NCI-H2107 treated with DMSO at 0.1 percent for 48 hours (cell line): ENCODE measurements around the gene RALGDS.
A peak's percentile ranks its signal among the peaks of the same experiment; 100 is the strongest.
"Not testable (repeated sequence)": the region's sequence is repeated elsewhere in the genome, so short reads cannot be mapped to it uniquely, and the experiment has no call there.

ENCODE experiments used
- DNase-seq: peaks from one replicate; lab custom pipeline; 2025; ENCODE audit not compliant: unreplicated experiment; lab: John Stamatoyannopoulos, UW

RALGDS gene

GRCh38 chr9:133121198-133121914, at the start of gene RALGDS:
Gene RALGDS (minus strand): TSS chr9:133121240. CDS start chr9:133121154, 86 bp downstream.
- peak; percentile 60 for DNase-seq

GRCh38 chr9:133170716-133171115, 49.7 kb upstream of the RALGDS start:
- no peak for DNase-seq

DNA sequence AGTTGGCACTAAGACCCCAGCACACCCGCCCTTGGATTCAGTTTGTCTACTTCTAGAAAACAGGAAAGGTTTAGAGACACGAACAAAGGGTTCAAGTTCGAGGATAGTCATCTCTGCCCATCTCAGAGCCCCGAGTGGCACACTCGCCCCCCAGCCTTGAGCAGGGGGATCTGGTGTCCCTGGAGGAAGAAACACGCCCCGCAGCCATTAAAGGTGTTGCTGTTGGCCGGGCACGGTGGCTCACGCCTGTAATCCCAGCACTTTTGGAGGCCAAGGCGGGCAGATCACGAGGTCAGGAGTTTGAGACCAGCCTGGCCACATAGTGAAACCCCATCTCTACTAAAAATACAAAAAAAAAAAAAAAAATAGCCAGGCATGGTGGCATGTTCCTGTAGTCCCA, 48.6 kb upstream of the RALGDS start:
- DNase-seq = not testable (repeated sequence)

- no peak for DNase-seq
Observed at GRCh38 chr9:133169102-133169501, 48.1 kb upstream of the RALGDS start.

GRCh38 chr9:133168432-133168831, 47.4 kb upstream of the RALGDS start:
- DNase-seq = no peak

- DNase-seq = no peak
Observed at GRCh38 chr9:133167769-133168168, 46.7 kb upstream of the RALGDS start.

DNA sequence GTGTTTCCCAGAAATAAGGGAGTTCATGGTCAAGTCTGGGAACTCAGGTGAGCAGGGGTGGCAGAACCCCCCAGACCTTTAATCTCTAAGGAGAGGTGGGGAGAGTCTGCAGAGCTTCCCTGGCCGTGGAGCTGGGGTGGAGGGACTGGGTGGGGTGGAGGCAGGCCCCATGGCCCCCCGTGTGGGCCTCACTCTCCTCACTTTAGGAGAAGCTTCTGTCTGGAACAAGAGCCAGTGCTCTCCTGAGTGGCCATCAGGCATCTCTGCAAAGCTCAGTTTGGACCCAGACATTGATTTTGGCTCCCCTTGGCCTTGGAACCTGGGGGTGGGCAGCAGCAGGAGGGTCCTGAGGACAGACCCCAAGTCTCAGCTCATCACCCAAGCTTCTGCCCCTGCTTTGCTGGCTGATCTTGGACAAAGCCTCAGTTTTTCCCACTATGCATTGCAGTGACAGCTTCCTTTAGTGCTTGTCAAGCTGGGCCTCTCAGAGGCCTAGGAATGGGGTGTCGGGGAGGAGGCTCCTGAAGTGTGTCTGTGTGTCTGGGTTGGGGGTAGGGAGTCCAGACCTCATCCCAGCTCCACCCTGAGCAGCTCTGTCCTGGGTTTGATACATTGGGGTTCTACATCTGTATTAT, 46.2 kb upstream of the RALGDS start:
- DNase-seq = no peak

DNA sequence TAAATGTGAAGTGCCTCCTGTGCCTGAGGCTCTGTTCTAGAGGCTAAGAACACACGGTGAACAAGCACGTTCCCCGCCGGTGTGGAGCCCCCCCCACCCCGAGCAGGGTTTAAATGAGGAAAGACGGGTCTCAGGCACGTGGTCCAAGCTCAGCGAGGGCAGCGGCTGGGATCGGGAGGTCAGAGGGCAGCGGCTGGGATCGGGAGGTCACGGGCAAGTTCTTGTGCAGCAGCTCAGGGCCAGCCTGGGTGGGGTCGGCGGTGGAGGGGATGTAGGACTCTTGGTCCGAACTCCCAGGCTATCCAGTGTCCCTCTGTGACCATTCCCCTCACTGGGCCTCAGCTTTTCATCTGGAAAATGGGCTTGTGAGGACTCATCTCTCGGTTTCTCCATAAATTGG, 45.4 kb upstream of the RALGDS start:
- no peak for DNase-seq

DNA sequence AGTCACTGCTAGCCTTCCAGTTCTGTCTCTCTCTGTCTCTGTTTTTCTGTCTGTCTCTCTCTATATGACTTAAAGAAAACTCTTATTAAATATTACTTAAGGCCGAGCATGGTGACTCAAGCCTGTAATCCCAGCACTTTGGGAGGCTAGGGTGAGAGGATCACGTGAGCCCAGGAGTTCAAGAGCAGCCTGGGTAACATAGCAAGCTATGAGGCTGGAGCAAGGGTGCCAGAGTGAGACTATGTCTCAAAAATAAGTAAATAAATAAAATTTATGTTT, 44.4 kb upstream of the RALGDS start:
- no peak for DNase-seq

GRCh38 chr9:133164191-133164590, 43.2 kb upstream of the RALGDS start:
- DNase-seq = no peak

DNA sequence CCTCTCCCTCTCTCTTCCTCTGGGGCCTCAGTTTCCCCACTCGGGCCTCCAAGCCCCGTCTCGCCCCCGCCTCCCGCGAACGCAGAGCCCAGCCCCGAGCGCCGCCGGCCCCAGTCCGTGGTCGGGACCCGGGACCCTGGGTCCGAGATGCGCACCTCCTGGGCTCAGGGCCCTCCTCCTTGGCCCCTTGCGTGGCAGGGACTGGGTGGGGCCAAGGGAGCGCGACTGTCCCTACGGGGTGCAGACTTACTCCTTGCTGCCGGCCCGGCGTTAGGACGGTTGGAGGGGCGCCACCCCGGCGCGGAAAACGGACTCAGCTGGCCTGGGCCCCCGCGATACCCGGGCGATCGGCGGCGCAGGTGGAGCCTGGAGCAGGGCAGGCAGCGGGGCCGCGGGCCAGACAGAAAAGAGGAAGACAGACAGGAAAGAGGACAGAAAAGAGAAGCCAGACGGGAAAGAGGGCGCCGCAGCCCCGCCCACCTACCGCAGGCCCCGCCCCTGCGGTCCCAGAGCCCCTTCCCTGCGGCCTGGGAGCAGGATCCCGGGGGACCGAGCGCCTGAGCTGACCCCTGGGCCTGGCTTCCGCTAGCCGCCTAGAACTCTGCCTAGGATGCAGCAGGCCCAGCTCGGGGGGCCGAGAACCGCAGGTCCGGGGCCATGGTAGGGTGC, 42.6 kb upstream of the RALGDS start, which contains the start of gene GBGT1:
Gene GBGT1, minus strand, starts transcription at position 411 of the 669 bp plus-strand sequence. CDS start 1,502 bp downstream, outside the sequence.
- DNase-seq = no peak

DNA sequence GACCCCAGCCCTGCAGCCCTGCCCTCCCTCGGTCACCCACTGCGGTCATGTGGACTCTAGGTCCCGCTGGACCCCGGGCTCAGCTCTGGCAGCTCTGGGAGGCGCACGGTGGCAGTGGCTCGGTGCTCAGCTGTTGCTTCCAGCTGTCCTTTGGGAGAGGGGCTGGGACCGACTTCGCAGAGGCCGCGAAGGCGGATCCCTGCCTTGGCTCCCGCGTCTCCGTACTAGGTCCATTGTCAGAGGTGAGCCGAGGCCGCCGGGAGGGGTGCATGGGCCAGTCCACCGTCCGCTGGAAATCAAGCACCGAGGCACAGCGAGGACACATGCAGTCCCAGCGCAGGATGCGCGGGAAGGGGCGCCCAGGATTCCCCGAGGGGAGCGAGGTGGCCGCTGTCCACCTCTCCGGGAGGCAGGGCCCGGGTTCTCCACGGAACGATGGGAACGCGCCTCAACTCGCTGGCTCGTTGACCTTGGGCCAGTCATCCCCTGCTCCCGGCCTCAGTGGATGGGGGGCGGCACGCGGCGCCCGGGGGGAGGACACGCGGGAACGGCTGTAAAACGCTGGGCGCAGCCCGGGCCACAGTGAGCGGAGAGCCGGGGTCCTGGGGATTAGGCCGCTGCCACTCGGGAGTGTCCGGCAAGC, 41.9 kb upstream of the RALGDS start:
- no peak for DNase-seq

DNA sequence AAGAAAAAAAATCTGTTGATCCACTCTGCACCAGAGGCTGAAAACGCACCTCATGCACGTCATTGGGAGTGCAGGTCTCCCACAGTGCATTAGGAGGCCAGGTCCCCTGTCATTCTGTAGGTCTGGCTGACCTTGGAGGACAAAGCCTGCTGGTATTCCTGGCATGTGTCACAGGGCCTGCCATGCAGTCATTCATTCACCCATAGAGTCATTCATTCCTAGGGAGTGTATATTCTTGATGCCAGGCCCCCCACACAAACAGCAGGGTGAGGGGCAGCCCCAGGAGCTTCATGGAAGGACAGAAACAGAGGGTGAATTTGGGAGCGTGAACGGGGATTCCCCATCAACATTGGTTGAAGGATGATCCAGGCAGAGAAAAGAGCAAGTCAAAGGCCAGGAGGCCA, 40.5 kb upstream of the RALGDS start:
- DNase-seq = no peak

- peak; percentile 25 for DNase-seq
Observed at GRCh38 chr9:133160742-133161546, 39.9 kb upstream of the RALGDS start.

DNA sequence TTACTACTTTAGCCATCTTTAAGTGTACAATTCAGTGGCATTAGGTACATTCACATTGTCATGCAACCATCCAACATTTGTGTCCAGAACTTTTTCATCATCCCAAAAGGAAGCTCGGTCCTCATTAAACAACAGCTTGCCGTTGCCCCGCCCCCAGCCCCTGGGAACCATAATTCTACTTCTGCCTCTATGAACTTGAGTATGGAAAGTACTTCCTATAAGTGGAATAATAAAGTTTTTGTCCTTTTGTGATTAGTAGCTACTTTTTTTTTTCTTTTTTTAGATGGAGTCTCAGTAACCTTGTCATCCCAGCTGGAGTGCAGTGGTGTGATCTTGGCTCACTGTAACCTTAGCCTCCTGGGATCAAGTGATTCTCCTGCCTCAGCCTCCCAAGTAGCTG, 37.7 kb upstream of the RALGDS start:
- no peak for DNase-seq

GRCh38 chr9:133155156-133155555, 34.1 kb upstream of the RALGDS start:
- no peak for DNase-seq

DNA sequence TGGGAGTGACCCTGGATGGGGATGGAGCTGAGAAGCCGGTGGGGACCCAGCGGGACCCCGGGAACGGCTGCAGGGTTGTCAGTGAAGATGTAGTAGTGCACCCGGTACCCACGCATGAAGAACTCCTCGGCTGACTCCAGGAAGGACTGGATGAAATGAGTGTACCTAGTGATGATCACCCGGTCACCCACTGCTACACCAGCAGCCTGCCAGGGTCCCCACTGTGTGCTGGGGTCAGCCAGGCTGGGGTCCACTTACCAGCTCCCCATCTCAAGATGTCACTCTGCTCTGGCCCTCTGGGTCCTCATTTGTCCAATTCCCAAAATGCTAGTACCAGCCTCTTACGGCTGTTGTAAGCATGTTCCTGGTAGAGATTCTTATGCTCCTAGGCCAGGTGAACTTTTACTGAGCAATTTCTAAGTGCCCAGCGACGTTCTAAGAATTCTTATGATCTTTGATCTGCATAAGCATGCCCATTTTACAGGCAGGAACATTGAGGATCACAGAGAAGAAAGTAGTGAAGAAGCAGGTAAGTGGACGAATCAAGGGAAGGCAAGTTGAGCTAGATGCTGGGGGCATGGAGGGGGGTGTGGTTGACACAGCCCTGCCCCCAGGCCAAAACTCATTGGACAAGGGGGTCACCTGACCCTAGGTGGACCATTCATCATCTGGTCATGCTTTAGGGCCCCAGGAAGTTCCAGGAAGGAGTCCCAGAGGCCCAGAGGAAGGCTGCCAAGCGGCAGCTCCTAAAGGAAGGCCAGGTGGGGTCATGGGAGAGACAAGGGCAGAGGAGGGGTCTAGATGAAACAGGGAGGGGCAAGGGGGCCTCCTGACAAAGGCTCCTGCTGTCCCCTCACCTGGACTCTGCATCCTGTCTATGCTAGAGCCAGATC, 33.3 kb upstream of the RALGDS start:
- no peak for DNase-seq

- DNase-seq = no peak
Observed at GRCh38 chr9:133153227-133154096, 32.4 kb upstream of the RALGDS start.
